ENCODE measurements around the gene DGKK. TPM values are rescaled to one million over a fixed set of nuclear protein-coding genes. Genes with fewer than 3 reads are reported as not detected.

The DGKK gene, protein sequence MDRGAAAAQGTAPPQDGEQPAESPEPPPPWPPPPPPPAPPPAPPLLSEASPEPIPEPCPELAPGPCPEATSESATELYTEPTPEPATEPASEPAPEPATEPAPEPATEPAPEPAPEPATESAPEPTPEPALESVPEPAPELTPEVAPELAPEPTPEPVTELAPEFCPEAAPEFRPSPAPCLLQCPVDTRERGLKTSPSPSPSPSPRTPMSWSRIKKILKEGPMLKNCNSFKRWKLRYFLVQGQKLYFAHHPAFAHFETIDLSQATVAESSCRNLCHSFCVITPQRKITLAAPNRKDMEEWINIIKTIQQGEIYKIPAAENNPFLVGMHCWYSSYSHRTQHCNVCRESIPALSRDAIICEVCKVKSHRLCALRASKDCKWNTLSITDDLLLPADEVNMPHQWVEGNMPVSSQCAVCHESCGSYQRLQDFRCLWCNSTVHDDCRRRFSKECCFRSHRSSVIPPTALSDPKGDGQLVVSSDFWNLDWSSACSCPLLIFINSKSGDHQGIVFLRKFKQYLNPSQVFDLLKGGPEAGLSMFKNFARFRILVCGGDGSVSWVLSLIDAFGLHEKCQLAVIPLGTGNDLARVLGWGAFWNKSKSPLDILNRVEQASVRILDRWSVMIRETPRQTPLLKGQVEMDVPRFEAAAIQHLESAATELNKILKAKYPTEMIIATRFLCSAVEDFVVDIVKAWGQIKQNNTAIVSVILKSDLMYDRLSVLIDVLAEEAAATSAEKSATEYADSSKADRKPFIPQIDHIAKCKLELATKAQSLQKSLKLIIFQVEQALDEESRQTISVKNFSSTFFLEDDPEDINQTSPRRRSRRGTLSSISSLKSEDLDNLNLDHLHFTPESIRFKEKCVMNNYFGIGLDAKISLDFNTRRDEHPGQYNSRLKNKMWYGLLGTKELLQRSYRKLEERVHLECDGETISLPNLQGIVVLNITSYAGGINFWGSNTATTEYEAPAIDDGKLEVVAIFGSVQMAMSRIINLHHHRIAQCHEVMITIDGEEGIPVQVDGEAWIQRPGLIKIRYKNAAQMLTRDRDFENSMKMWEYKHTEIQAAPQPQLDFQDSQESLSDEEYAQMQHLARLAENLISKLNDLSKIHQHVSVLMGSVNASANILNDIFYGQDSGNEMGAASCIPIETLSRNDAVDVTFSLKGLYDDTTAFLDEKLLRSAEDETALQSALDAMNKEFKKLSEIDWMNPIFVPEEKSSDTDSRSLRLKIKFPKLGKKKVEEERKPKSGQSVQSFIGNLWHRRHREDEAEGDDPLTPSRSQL
- 0.27 and 0.81 TPM in 2 replicates for total RNA-seq
- polyA plus RNA-seq, result 0.15 and 0.47 TPM in 2 replicates

DNA sequence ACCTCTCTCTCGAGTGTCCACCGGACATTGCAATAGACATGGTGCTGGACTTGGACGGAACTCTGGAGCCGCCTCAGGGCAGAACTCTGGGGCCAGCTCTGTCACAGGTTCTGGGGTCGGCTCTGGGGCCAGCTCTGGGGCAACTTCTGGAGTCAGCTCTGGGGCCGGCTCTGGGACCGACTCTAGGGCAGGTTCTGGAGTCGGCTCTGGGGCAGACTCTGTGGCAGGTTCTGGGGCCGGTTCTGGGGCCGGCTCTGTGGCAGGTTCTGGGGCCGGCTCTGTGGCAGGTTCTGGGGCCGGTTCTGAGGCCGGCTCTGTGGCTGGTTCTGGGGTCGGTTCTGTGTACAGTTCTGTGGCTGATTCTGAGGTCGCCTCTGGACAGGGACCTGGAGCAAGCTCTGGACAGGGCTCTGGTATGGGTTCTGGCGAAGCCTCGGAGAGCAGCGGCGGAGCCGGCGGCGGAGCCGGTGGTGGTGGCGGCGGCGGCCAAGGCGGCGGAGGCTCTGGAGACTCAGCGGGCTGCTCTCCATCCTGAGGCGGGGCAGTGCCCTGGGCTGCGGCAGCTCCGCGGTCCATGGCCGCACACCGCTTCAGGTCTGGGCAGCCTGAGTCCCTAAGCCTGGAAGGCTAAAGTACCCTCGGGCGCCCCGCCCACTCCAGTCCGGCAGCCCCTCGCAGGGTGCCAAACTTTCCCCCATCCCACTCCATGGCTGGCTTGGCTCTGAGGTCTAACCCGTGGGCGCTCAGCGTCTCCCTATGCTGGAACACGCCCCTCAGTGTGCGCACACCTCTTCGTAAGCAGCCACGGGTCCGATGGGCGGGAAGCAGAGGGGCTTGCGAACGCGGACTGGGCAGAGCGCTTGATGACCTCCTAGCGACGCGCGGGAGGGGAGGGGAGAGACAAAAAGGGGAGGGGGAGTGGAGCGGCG is at the start of gene DGKK:
Gene DGKK (minus strand): TSS at position 723 of the 929 bp plus-strand sequence. CDS start 147 bp downstream, at position 576.
- no peak for TF ChIP-seq CTCF (IDR thresholded peaks at IDR 0.05; ENCODE audit: low read depth, low read length)
- DNase-seq (ENCODE audit: low read depth in 1 of 2, low spot score in 1 of 2), result peak in 1 of 2 donors; percentile 87
- H3K9me3 ChIP-seq (ENCODE audit: low read depth), result no peaks in the 10 kb centered on the region
- H3K27ac ChIP-seq, result no peak within 1 kb of the TSS
- H3K36me3 ChIP-seq, result no peaks in the 10 kb centered on the region
- H3K4me3 ChIP-seq, result peak within 1 kb of the TSS; percentile 25
- H3K27me3 ChIP-seq, result peaks cover 40% of the 10 kb centered on the region
- no peaks in the 10 kb centered on the region for H3K4me1 ChIP-seq (ENCODE audit: low read depth)

DNA sequence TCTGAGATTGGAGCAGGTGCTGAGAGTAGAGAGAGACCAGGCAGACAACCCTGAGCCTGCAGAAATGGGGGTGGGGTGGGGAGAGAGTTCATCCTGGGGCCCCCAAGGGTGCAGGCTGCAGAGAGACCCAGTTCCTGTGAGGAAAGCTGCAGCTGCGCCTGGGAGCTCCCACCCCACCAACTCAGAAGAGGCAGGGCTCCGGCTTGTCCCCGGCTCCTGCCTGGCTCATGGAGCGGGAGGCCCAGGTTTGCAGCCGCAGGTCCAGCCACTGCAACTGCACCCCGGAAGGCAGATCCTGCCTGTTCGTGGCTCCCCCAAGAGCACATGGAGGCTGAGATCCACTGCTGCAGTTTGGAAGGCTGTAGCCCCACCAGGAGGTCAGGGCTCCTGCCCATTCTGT is 44.2 kb upstream of the DGKK start:
- no peak overlapping the region for H3K4me3 ChIP-seq
- TF ChIP-seq CTCF (IDR thresholded peaks at IDR 0.05; ENCODE audit: low read depth, low read length), result no peak
- H3K27ac ChIP-seq, result no peak overlapping the region

DNA sequence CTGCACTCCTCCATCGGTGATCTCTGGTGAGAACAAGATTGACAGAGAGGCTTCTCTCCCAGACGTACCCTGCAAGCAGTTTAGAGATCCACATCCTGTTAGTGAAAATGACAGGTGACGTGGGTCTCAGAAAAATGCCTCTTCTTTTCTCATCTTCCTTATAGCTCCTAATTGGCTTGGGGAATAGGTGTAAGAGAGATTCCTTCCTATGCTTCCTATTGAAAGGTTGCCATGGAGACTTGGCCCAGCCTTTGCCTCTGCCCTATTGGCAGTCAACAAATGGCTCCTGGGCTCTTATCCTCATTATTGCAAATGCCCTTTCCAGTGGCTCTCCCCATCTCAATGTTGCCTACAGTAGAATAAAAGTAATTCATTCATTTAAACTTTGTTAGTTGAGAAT is 26.5 kb upstream of the DGKK start:
- H3K27me3 ChIP-seq, result no peaks in the 10 kb centered on the region
- H3K27ac ChIP-seq, result no peak overlapping the region
- H3K9me3 ChIP-seq (ENCODE audit: low read depth), result no peaks in the 10 kb centered on the region
- DNase-seq (ENCODE audit: low read depth in 1 of 2, low spot score in 1 of 2), result no peak
- H3K4me3 ChIP-seq, result no peak overlapping the region
- no peaks in the 10 kb centered on the region for H3K4me1 ChIP-seq (ENCODE audit: low read depth)
- H3K36me3 ChIP-seq, result no peaks in the 10 kb centered on the region
- TF ChIP-seq CTCF (IDR thresholded peaks at IDR 0.05; ENCODE audit: low read depth, low read length), result no peak

More for the DNA sequence above, 44.2 kb upstream of the DGKK start:
- Histone ChIP-seq H3K27me3 (no peaks in the 10 kb centered on the region), H3K4me1 (ENCODE audit: low read depth) (no peaks in the 10 kb centered on the region), H3K36me3 (no peaks in the 10 kb centered on the region), H3K9me3 (ENCODE audit: low read depth) (no peaks in the 10 kb centered on the region)
- no peak for DNase-seq (ENCODE audit: low read depth in 1 of 2, low spot score in 1 of 2)

GRCh38 chrX:50495616-50496015 is 25.0 kb upstream of the DGKK start:
- Histone ChIP-seq H3K27ac (no peak overlapping the region), H3K9me3 (ENCODE audit: low read depth) (no peaks in the 10 kb centered on the region), H3K36me3 (no peaks in the 10 kb centered on the region), H3K4me3 (no peak overlapping the region), H3K27me3 (no peaks in the 10 kb centered on the region), H3K4me1 (ENCODE audit: low read depth) (no peaks in the 10 kb centered on the region)
- TF ChIP-seq CTCF (IDR thresholded peaks at IDR 0.05; ENCODE audit: low read depth, low read length), result no peak
- peak in 1 of 2 donors; percentile 1 for DNase-seq (ENCODE audit: low read depth in 1 of 2, low spot score in 1 of 2)

Data from cardiac muscle cell (in vitro differentiated cells and primary cell).